GM21423 (cell line): ENCODE results near the gene TBL1XR1.
"Not testable (repeated sequence)": the region's sequence is repeated elsewhere in the genome, so short reads cannot be mapped to it uniquely, and the experiment has no call there.

Experiments
- ATAC-seq: cut with Tn5 transposase; IDR thresholded peaks from one replicate; pipeline ENCODE4 v1.9.1; 2021; ENCODE audit warnings: mild to moderate bottlenecking, moderate library complexity; ENCODE audit not compliant: unreplicated experiment

Gene TBL1XR1

GRCh38 chr3:177144922-177145321 is 52.4 kb downstream of the TBL1XR1 start:
- peak; percentile 66 for ATAC-seq

GRCh38 chr3:177141899-177142646 is 55.2 kb downstream of the TBL1XR1 start:
- no peak for ATAC-seq

GRCh38 chr3:177141471-177141870 is 55.8 kb downstream of the TBL1XR1 start:
- ATAC-seq: no peak

GRCh38 chr3:177139220-177139619 is 58.1 kb downstream of the TBL1XR1 start:
- not testable (repeated sequence) for ATAC-seq

- no peak for ATAC-seq
Measured at GRCh38 chr3:177137774-177138705, 59.2 kb downstream of the TBL1XR1 start.

GRCh38 chr3:177136741-177137140 is 60.5 kb downstream of the TBL1XR1 start:
- ATAC-seq: no peak

- no peak for ATAC-seq
Measured at GRCh38 chr3:177135841-177136492, 61.3 kb downstream of the TBL1XR1 start.

- no peak for ATAC-seq
Measured at GRCh38 chr3:177134816-177135210, 62.5 kb downstream of the TBL1XR1 start.

- no peak for ATAC-seq
Measured at GRCh38 chr3:177133860-177134815, 63.1 kb downstream of the TBL1XR1 start.

GRCh38 chr3:177131927-177132636 is 65.2 kb downstream of the TBL1XR1 start:
- ATAC-seq: no peak

- no peak for ATAC-seq
Measured at GRCh38 chr3:177127008-177127407, 70.3 kb downstream of the TBL1XR1 start.

- ATAC-seq: no peak
Measured at GRCh38 chr3:177126015-177126773, 71.1 kb downstream of the TBL1XR1 start.

GRCh38 chr3:177124882-177125281 is 72.4 kb downstream of the TBL1XR1 start:
- ATAC-seq: no peak

- no peak for ATAC-seq
Measured at GRCh38 chr3:177123822-177124221, 73.5 kb downstream of the TBL1XR1 start.

GRCh38 chr3:177122183-177122856 is 75.0 kb downstream of the TBL1XR1 start:
- ATAC-seq: no peak

- no peak for ATAC-seq
Measured at GRCh38 chr3:177119829-177120228, 77.5 kb downstream of the TBL1XR1 start.

GRCh38 chr3:177114253-177114652 is 83.0 kb downstream of the TBL1XR1 start:
- ATAC-seq: no peak

- no peak for ATAC-seq
Measured at GRCh38 chr3:177111541-177111949, 85.7 kb downstream of the TBL1XR1 start.
